ENCODE results near the gene ABCC11.

ABCC11 gene

DNA sequence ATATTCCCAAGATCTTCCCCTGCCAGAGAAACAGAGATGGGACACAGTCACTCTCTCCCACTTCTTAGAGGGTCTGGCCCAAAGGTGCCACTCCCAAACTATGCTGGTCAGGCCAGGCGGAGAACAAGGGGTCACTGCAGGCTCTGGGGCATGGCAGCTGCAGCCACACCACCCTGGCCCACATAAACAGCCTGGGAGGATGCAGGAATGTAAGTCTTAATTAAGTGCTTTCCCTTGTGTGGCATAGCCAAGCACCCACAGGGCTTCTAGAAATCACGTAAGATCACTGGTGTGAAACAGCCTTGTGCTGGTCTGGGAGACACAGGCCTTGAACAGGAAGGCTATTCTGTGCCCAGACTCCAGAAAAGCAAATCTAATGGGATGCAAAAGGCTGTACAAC is 123.1 kb downstream of the ABCC11 start:
- DNase-seq: no peak

DNA sequence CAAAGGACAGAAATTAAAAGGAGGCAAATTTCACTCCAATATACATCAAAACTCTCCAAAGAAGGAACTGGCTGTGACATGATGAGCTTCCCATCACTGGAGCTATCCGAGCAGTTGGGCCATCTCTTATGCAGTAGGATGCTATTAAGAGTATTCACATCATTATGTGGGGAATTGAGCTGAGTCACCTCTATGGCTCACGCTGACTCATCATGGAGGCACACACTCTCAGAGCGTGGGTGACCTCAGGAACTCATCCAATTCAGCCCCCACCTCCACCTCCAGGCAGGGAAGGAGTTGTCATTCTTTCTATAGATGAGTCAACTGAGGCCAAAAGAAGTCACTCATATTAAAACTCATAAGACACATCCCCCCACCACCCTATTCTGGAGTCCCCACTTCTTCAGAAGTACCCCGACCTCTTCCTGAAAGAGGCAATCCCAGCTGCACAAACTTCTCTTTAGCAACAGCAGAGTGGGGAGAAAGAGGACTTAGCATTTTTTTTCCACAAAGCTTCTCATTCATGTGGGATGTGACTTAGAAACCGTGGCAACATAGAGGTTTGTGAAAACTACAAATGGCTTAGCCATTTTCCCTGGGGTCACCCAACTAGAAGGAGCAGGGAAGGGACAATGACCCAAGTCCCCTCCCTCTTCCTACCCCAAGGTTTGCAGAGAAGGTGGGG is 124.1 kb downstream of the ABCC11 start:
- no peak for DNase-seq

DNA sequence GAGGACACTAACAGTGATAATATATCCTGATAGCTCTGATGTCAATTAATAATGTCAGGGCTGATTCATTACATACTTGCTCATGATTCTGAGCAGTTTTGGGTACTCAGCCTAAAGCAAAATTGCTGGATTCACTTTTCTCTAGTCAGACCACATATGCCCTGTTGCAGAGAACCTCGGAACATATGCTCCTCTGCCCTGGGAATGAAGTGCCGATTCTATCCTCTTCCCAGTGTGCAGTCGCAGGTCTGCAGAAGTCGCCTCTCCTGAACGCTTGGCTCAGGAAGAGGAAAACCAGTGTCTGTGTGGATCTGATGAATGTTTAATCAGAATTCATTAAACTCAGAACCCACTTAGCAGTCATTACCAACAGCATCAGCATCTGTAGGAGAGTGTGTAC is 126.1 kb downstream of the ABCC11 start:
- no peak for DNase-seq

DNA sequence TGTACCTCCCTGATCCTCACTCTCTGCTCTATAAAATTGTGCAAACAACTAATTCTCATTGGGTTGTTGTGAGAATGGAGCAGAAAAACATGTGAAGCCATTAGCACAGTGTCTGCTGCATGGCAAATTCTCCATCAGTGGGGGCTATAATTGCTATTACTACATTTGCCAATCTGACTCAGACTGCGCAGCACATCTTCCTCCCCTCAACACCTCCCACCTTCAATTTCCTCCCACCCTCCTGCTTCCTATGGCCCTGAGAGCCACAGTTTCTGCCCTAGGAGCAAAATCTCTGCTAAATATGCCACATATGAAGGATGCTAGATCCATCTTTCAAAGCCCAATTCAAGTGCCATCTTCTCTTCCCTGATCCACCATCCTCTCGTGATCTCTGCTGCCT is 128.5 kb downstream of the ABCC11 start:
- no peak for DNase-seq

DNA sequence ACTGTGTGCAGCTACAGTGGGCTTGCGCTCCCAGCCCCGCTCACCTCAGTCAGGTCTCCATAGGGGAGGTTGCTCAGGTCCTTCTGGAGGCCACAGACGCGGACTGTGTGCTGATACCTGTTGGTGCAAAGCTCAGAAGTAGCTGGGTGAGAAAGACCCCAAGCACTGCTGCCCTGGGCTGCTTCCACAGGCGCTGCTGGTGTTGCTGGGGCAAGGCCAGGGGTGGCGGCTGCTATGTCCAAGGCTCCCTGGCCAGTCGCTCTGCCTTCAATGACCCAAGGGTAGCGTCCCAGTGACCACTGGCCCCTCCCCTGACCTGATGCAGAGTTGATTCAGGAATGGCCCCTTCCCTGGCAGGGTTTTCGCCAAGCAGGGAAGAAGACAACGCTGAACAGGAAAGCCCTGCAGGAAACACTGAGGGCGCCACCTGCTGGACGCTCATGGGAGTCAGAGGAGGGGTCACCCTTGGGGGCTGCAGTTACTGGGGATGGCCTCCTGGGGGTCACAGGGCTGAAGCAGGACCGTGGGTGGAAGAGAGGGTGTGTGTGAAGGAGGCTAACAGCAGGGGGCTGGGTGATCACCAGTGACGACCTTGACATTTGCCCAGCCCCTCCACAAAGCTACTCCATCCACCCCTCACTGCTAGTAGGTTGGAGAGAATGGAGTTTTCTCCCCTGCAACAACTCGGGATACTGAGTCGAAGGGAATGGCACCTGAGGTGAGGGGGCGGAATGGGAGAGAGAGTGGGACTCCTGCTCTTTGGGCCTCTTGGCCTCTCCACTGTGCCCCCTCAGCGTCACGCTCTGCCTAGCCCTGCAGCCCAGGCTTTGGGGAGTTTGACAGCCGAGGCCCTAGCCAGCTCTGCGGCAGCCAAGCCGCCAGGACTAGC is 129.9 kb downstream of the ABCC11 start:
- no peak for DNase-seq

Measured in NCI-H446 treated with DMSO at 0.1 percent for 48 hours (cell line).